Astrocyte (in vitro differentiated cells and primary cell): ENCODE data around the gene TKFC. TPM values are rescaled to one million over a fixed set of nuclear protein-coding genes. Genes with fewer than 3 reads are reported as not detected.

Experiments used
- DNase-seq: peaks from one replicate; pipeline ENCODE4 v3.0.0-alpha.2; 2010; ENCODE audit warnings: low read depth
- FAIRE-seq: peaks from 2 replicates; lab custom pipeline; 2011; peaks lifted over from hg19 to GRCh38; lab: Jason Lieb, UNC
- H2AFZ ChIP-seq: 2 replicates; pipeline ENCODE4 v1.6.0; 2012; ENCODE audit warnings: low read depth, low read length, inconsistent platforms
- H3K27ac ChIP-seq: 2 replicates; pipeline ENCODE4 v1.5.1; 2011; ENCODE audit warnings: low read depth, low read length, inconsistent platforms
- H3K27me3 ChIP-seq: 2 replicates; pipeline ENCODE4 v1.6.0; 2011; ENCODE audit warnings: low read length, inconsistent platforms; ENCODE audit not compliant: insufficient read depth
- H3K36me3 ChIP-seq: 2 replicates; pipeline ENCODE4 v1.5.1; 2011; ENCODE audit warnings: low read length, inconsistent platforms; ENCODE audit not compliant: insufficient read depth
- H3K4me1 ChIP-seq: 2 replicates; pipeline ENCODE4 v1.5.1; 2011; ENCODE audit warnings: low read length, inconsistent platforms; ENCODE audit not compliant: insufficient read depth
- H3K4me2 ChIP-seq: 2 replicates; pipeline ENCODE4 v1.6.0; 2012; ENCODE audit warnings: low read length, inconsistent platforms
- H3K4me3 ChIP-seq: 2 replicates; pipeline ENCODE4 v1.5.1; 2011; ENCODE audit warnings: low read depth, mild to moderate bottlenecking, low read length, inconsistent platforms; ENCODE audit not compliant: insufficient read depth
- H3K79me2 ChIP-seq: 2 replicates; pipeline ENCODE4 v1.6.0; 2012; ENCODE audit warnings: mild to moderate bottlenecking, low read length, inconsistent platforms; ENCODE audit not compliant: insufficient read depth
- H3K9ac ChIP-seq: 2 replicates; pipeline ENCODE4 v1.6.0; 2012; ENCODE audit warnings: mild to moderate bottlenecking, low read length, inconsistent platforms
- H3K9me3 ChIP-seq: 2 replicates; pipeline ENCODE4 v1.5.1; 2012; ENCODE audit warnings: low read depth, mild to moderate bottlenecking, low read length, inconsistent platforms; ENCODE audit not compliant: insufficient read depth
- H4K20me1 ChIP-seq: 2 replicates; pipeline ENCODE4 v1.6.0; 2012; ENCODE audit warnings: low read length, inconsistent platforms; ENCODE audit not compliant: insufficient read depth
- H3K27ac Mint-ChIP-seq: one replicate; pipeline ENCODE4 v1.8.0; 2021; ENCODE audit warnings: mild to moderate bottlenecking, mixed read lengths; ENCODE audit not compliant: unreplicated experiment
- H3K27me3 Mint-ChIP-seq: one replicate; pipeline ENCODE4 v1.8.0; 2021; ENCODE audit warnings: low read depth, mixed read lengths; ENCODE audit not compliant: unreplicated experiment
- H3K36me3 Mint-ChIP-seq: one replicate; pipeline ENCODE4 v1.8.0; 2021; ENCODE audit warnings: low read depth, mixed read lengths; ENCODE audit not compliant: unreplicated experiment
- H3K4me1 Mint-ChIP-seq: one replicate; pipeline ENCODE4 v1.8.0; 2021; ENCODE audit warnings: low read depth, mixed read lengths; ENCODE audit not compliant: unreplicated experiment
- H3K4me3 Mint-ChIP-seq: one replicate; pipeline ENCODE4 v1.8.0; 2021; ENCODE audit warnings: mild to moderate bottlenecking, moderate library complexity, mixed read lengths; ENCODE audit not compliant: unreplicated experiment
- H3K9me3 Mint-ChIP-seq: one replicate; pipeline ENCODE4 v1.8.0; 2021; ENCODE audit warnings: mild to moderate bottlenecking, mixed read lengths; ENCODE audit not compliant: unreplicated experiment
- CTCF ChIP-seq: IDR thresholded peaks from 2 replicates; pipeline ENCODE4 v1.5.1; 2011; ENCODE audit warnings: low read depth, mild to moderate bottlenecking, inconsistent platforms, low read length, moderate library complexity; ENCODE audit not compliant: insufficient read depth
- EZH2 ChIP-seq: IDR thresholded peaks from 2 replicates; pipeline ENCODE4 v1.6.1; 2012; ENCODE audit warnings: mild to moderate bottlenecking, low read length, inconsistent platforms; ENCODE audit not compliant: insufficient read depth
- total RNA-seq: library from RNA; stranded (reverse); gene quantifications from 2 replicates; pipeline ENCODE4 v1.2.1, GENCODE V29; 2021

TKFC gene
- total RNA-seq, 1 donor from 2014 or later, result 23.9 TPM

GRCh38 chr11:61345954-61346843 lies 13.2 kb downstream of the TKFC start:
- Mint-ChIP-seq H3K27me3 (peaks cover 6% of the 10 kb centered on the region), H3K9me3 (peaks cover 4% of the 10 kb centered on the region), H3K4me3 (no peak overlapping the region), H3K4me1 (peaks cover 7% of the 10 kb centered on the region), H3K36me3 (peaks cover 19% of the 10 kb centered on the region), H3K27ac (peak overlapping the region; percentile 41)
- H3K36me3 ChIP-seq, result peaks cover 3% of the 10 kb centered on the region
- no peaks in the 10 kb centered on the region for H4K20me1 ChIP-seq
- no peak overlapping the region for H3K4me2 ChIP-seq
- no peaks in the 10 kb centered on the region for H3K9me3 ChIP-seq
- no peak overlapping the region for H2AFZ ChIP-seq
- no peak overlapping the region for H3K9ac ChIP-seq
- H3K4me1 ChIP-seq, result no peaks in the 10 kb centered on the region
- no peaks in the 10 kb centered on the region for H3K27me3 ChIP-seq
- FAIRE-seq, result no peak
- H3K79me2 ChIP-seq, result no peaks in the 10 kb centered on the region
- no peak overlapping the region for H3K27ac ChIP-seq
- DNase-seq, result no peak
- TF ChIP-seq CTCF (no peak), EZH2 (no peak)
- no peak overlapping the region for H3K4me3 ChIP-seq

- no peak overlapping the region for H3K27ac Mint-ChIP-seq
- Histone ChIP-seq H2AFZ (no peak overlapping the region), H3K9me3 (no peaks in the 10 kb centered on the region), H3K36me3 (peaks cover 10% of the 10 kb centered on the region), H3K27me3 (no peaks in the 10 kb centered on the region), H3K4me2 (no peak overlapping the region), H3K79me2 (no peaks in the 10 kb centered on the region), H3K9ac (no peak overlapping the region), H3K4me3 (no peak overlapping the region), H3K27ac (no peak overlapping the region), H3K4me1 (no peaks in the 10 kb centered on the region), H4K20me1 (no peaks in the 10 kb centered on the region)
- DNase-seq, result no peak
- H3K9me3 Mint-ChIP-seq, result peaks cover 4% of the 10 kb centered on the region
- no peak for TF ChIP-seq EZH2
- no peak for TF ChIP-seq CTCF
- H3K36me3 Mint-ChIP-seq, result peaks cover 21% of the 10 kb centered on the region
- peaks cover 7% of the 10 kb centered on the region for H3K4me1 Mint-ChIP-seq
- no peak for FAIRE-seq
- H3K4me3 Mint-ChIP-seq, result peak overlapping the region; percentile 34
- H3K27me3 Mint-ChIP-seq, result peaks cover 4% of the 10 kb centered on the region
Observed at GRCh38 chr11:61347916-61348461, 15.0 kb downstream of the TKFC start.
